CMK (cell line): ENCODE data around the gene RECK.

Source experiments
- DNase-seq: peaks from one replicate; pipeline ENCODE4 v3.0.0-alpha.2; 2010; ENCODE audit warnings: low read depth

Gene RECK

GRCh38 chr9:36140086-36141084 lies 103.7 kb downstream of the RECK start:
- DNase-seq, result no peak

GRCh38 chr9:36141288-36141687 lies 104.6 kb downstream of the RECK start:
- no peak for DNase-seq

DNA sequence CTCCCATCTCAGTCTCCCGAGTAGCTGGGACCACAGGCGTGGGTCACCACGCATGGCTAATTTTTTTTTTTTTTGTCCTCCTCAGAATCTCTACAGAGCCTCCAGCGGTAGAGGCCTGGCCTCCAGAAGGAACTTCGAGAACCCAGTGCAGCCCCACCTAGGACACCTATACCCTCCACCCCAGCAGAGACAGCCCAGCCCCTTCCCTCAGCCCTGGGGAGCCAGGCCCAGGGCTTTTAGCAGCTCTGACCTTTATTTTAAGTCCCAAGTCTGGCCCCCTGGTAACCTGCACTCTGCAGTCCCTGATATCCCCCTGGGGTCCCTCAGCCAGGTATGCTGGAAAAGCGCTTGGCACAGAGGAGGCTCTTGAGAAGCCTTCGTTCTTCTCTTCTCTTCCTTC lies 105.0 kb downstream of the RECK start:
- DNase-seq, result no peak

DNA sequence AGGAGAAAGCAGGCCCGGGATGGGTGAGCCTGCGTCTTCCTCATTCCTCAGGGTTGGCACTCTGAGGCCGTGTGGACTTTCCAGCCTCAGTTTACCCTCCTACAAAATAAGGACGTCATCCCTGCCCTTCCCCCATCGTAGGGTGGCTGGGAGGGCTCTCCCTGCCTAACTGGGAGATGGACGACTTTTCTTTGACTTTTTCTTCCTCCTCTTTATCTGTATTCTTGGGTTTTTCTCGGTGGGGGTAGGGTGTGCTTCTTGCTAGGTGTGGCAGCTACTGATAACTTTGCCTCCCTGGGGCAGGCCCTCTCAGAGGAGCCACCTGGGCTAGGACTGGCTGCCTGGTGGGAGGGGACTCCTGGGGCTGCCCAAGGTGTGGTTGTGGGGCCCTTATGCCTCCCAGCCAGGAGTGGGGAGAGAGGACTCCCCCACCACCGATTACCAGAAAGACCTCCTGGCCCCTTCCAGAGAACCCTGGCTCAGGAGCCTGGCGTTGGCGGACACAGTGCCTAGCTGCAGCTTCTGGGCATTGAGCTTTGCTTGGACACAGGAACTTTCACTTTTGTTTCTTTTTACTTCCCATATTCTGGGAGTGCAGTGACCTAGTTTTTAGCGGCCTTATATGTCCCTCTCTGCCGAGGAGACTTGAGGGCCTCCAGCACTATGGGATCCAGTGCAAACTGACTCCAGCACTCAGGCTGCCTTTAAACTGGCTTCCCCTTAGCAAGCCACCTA lies 106.0 kb downstream of the RECK start:
- no peak for DNase-seq

DNA sequence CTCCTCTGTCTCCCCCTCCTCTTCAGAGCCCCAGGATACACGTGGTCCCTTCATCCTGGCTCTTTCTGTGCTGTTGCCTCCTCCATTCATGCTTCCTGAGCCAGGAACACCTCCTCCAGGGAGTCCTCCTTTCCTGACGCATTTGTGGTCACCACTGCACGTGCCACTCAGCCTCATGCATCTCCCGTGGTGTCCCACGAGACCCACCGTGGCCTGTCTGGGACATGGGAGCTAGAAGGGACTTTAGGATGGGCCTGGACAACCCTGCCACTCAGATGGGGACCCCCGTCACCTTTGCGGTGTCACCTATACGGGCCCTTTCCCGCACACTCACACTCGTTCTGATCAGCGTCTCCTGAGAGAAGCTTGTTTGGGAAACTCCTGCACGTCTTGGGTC lies 106.5 kb downstream of the RECK start:
- peak; percentile 76 for DNase-seq

GRCh38 chr9:36144309-36145232 lies 107.9 kb downstream of the RECK start:
- DNase-seq, result peak; percentile 59

GRCh38 chr9:36145970-36146369 lies 109.3 kb downstream of the RECK start:
- DNase-seq, result no peak

DNA sequence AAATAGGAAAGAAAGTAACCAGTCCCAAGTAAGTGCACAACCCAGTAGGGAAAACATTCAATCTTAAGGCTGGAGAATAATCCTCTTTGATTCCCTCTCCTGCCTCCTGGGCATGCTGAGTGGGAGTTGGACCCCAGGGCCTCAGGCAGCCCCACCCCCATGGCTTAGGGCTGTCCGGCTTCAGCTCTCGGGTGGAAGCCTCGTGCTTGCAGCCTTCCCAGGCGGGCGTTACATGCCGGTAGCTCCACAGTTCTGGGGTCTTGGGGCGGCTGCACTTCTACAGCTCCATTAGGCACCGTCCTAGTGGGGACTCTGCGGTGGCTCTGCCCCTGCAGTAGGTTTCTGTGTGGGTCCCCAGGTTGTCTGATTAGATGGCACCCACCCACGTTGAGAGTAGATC lies 109.9 kb downstream of the RECK start:
- no peak for DNase-seq

DNA sequence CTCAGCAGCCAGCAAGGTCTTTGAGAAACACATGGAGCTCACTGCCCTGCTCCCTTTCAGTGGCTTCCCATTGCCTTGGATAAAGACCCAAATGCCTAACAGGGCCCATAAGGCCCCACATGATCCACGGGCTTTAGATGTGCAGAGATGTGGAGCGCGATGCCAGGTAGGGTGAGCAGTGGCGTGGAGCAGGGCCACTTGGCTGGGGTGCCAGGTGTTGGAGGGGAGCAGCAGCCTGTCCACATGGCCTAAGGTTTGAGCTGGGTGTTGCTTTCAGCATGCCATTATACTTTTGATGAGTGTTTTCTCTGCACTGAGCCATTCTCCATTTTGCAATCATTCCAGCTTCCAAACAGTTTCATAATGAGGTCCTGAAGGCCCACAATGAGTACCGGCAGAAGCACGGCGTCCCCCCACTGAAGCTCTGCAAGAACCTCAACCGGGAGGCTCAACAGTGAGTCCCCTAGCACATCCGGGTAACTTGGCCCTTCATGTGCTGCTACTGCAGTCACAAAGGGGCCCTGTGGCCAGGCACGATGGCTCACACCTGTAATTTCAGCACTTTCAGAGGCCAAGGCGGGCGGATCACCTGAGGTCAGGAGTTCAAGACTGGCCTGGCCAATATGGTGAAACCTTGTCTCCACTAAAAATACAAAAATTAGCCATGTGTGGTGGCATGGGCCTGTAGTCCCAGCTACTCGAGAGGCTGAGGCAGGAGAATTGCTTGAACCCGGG lies 110.9 kb downstream of the RECK start:
- DNase-seq, result no peak

DNA sequence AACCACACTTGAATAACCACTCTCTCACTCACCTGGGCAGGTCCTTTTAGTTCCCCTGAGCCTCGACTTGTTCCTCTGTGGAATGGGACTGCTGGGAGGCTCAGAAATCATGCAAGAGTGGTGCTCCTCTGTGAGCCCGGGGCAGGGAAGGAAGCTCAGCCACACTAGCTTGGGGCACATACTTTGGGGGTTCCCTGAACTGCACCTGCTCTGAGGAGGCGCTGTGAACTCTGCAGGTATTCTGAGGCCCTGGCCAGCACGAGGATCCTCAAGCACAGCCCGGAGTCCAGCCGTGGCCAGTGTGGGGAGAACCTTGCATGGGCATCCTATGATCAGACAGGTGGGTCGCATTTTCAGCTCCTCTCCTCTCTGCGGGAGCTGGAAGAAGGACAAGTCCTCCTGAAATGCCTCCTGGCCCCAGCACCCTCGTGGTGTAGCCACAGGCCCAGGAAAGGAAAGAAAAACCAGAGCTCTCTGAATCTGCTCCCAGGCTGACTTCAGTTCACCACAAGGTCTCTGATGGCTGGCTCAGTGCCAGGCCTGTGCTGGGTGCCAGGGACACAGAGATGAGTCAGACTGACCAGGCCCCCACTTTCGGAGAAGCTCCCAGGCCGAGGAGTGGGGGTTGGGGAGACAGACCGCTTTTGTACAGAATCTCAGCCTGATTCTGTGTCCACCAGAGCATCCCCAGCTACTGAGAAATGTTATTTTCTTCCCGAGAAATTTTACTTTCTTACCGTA lies 111.8 kb downstream of the RECK start:
- no peak for DNase-seq

DNA sequence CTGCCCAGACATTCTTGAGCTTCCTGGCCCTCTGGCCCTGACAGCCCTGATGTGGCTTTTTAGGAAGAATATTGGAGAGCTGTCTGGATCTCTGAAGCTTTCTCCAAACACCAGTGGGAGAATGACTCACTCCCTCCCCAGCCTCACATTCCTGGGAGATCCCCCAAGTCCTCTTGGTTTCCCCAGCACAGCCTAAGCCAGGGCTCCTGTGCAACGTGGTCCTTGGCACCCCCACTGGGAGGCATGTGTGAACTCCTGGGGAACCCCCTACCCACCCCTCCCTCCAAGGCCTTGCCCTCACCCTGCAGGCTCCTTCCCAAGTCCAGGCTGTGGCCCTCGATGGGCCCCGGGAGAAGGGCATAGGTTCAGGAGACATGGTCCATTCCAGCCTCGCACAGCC lies 112.5 kb downstream of the RECK start:
- no peak for DNase-seq

GRCh38 chr9:36150574-36151315 lies 114.0 kb downstream of the RECK start:
- DNase-seq, result no peak

DNA sequence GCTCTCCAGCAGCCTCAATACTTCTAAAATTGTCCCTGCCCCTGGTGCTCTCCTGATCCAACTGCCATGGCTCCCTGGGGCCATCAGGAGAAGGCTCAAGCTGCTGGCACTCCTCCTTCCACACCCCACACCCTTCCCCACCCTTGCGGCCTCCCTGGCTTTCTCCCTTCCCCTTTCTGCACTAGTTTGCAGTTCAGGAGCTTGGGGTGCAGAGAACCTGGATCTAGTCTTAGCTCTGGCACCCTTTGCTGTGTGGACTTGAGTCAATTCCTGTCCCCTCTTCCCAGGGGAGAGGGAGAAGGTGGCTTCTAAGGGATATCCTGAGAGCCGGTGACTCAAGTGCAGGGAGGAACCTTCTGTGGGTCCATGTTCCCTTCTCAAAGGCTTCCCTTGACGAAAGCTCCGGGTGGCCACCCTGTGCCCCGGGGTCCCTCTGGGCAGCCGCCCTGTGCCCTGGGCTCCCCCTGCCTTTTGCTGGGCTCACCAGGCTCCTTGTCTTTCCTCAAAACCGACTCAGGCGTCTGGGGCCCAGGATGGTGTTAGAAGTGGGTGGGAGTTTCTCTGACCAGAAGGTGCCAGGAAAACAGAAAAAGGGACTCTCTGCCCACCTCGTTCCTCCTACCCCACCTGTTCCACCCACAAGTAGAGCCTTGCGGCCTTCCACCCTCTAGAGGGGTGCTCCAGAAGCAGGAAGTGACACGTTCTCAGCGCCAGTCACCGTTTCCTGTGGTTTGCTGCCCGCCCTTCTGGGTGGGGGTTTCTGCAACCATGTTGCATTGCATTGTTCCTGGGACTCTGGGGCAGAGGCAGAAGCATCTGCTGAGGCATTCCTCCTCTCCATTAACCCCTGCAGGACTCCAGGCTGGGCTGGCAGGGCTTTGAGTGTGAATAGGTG lies 114.8 kb downstream of the RECK start:
- peak; percentile 58 for DNase-seq

DNA sequence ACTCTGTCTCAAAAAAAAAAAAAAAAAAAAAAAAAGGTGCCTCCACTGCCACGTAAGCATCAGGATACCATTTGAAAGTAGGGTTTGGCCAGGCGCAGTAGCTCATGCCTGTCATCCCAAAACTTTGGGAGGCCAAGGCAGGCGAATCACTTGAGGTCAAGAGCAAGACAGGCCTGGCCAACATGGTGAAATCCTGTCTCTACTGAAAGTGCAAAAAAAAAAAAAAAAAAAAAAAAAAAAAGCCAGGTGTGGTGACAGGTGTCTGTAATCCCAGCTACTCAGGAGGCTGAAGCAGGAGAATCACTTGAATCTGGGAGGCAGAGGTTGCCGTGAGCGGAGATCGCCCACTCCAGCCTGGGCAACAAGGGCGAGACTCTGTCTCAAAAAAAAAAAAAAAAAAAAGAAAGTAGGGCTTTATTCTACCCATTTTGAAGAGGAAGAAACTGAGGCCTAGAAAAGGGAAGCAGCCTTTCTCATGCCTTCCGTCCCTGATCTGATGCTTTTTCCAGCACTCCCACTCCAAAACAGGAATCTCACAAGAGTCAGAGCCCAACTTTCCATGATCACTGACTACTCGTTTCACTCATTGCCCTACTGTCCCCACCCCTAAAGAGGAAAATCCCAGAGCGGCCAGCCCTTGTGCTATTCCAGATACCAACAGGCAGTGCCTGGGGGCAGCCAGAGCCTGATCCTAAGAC lies 116.2 kb downstream of the RECK start:
- no peak for DNase-seq

GRCh38 chr9:36153746-36154145 lies 117.0 kb downstream of the RECK start:
- DNase-seq, result no peak

DNA sequence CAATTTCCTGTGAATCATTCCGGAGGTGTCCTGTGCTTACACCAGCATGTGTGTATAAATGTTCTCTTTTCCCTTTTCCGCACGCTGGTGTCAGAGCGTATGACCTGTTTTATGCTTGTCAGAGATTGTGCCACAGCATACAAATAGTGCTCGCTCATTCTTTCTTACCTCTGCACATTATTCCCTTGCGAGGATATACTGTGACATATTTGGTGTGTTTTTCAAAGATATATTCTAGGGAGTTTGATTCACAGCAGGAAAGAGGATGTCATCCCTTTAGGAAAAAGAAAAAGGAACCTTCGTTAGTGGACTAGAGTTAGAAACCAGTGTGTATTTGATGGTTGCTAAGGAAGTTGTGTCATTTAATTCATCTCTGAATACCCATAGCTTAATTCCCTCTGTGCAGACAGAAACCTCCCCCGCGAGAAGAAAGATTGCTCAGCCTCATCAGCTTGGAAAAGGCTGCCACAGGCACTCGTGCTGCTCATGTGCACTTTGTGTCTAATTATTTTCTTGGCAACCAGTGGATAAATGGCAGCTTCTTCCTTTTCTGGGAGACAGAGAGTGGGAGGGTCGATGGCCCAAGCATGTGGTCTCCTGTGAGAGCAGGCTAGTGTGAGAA lies 117.7 kb downstream of the RECK start:
- DNase-seq, result no peak

DNA sequence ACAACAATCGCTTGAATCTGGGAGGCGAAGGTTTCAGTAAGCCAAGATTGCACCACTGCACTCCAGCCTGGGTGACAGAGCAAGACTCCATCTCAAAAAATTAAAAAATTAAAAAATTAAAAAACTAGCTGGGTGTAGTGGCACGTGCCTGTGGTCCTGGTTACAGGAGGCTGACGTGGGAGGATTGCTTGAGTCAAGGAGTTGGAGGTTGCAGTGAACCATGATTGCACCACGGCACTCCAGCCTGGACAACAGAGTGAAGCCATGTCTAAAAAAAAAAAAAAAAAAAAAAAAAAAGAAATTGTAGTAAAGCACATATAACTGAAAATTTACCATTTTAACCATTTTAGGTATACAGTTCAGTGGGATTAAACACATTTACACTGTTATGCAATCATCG lies 119.4 kb downstream of the RECK start:
- no peak for DNase-seq

DNA sequence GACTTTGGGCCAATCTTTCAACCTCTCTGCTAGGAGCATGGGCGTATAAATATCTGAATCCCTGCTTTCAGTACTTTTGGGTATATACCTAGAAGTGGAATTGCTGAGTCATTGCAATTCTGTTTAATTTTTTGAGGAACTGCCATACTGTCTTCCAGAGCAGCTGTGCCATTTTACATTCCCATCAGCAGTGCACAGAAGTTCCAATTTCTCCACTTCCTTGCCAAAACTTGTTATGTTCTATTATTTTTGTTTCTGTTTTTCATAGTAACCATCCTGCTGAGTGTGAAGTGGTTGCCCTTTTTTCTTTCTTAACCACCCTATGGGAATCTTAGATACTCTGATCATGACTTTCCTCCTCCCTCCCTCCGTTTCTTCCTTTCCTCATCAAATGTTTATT lies 121.4 kb downstream of the RECK start:
- no peak for DNase-seq
